ENCODE data around the gene HHATL.

The HHATL gene

GRCh38 chr3:42742259-42742658 is 39.7 kb upstream of the HHATL start:
- H2AFZ ChIP-seq (ENCODE audit: low read depth, low read length) = no peak overlapping the region
- H3K14ac ChIP-seq (ENCODE audit: low read length in 2 of 2) = no peak overlapping the region
- H3K4me2 ChIP-seq (ENCODE audit: low read length, poor library complexity, severe bottlenecking) = no peak overlapping the region
- no peak overlapping the region for H4K91ac ChIP-seq (ENCODE audit: low read length)
- no peak overlapping the region for H3K27ac ChIP-seq (ENCODE audit: low read length, poor library complexity, severe bottlenecking)
- no peak overlapping the region for H3K4ac ChIP-seq (ENCODE audit: low read depth in 1 of 2, low read length in 2 of 2)
- H3K36me3 ChIP-seq (ENCODE audit: control insufficient read depth in 1 of 2, insufficient read depth in 2 of 2, low read depth in 1 of 2, low read length in 2 of 2) = no peaks in the 10 kb centered on the region
- H2BK120ac ChIP-seq (ENCODE audit: low read depth, low read length) = no peak overlapping the region
- H2AK5ac ChIP-seq (ENCODE audit: low read length, severe bottlenecking) = no peak overlapping the region
- no peaks in the 10 kb centered on the region for H3K9me3 ChIP-seq (ENCODE audit: control insufficient read depth, low read length)
- no peak for DNase-seq
- no peaks in the 10 kb centered on the region for H3K4me1 ChIP-seq (ENCODE audit: control insufficient read depth, insufficient read depth, low read depth, low read length)
- H3K27me3 ChIP-seq (ENCODE audit: control insufficient read depth in 1 of 2, insufficient read depth in 1 of 2, low read length in 2 of 2) = peaks cover 0 to 16% of the 10 kb centered on the region in 2 experiments
- no peak overlapping the region for H2BK12ac ChIP-seq (ENCODE audit: low read length in 2 of 2)
- no peak overlapping the region for H4K8ac ChIP-seq (ENCODE audit: low read length)
- no peaks in the 10 kb centered on the region for H3K79me1 ChIP-seq (replicated peaks; ENCODE audit: low read length, poor library complexity, severe bottlenecking)
- no peak overlapping the region for H3K23ac ChIP-seq (ENCODE audit: low read length in 2 of 2)
- no peak overlapping the region for H3K18ac ChIP-seq (ENCODE audit: low read depth in 1 of 2, low read length in 2 of 2)
- no peak overlapping the region for H3K4me3 ChIP-seq (ENCODE audit: insufficient read depth in 1 of 2, low read depth in 1 of 2, low read length in 2 of 2)
- H2BK15ac ChIP-seq (ENCODE audit: low read depth, poor library complexity, severe bottlenecking) = no peak overlapping the region
- no peak overlapping the region for H3K9ac ChIP-seq (ENCODE audit: low read length)
- 71% methylated on average over 4 of the region's 4 CpGs for WGBS
- H2BK5ac ChIP-seq (ENCODE audit: low read depth, low read length, poor library complexity, severe bottlenecking) = no peak overlapping the region

GRCh38 chr3:42741796-42742195 is 39.2 kb upstream of the HHATL start:
- H3K27ac ChIP-seq (ENCODE audit: low read length, poor library complexity, severe bottlenecking) = no peak overlapping the region
- no peak overlapping the region for H3K18ac ChIP-seq (ENCODE audit: low read depth in 1 of 2, low read length in 2 of 2)
- no peak overlapping the region for H2AFZ ChIP-seq (ENCODE audit: low read depth, low read length)
- H3K4me2 ChIP-seq (ENCODE audit: low read length, poor library complexity, severe bottlenecking) = no peak overlapping the region
- no peaks in the 10 kb centered on the region for H3K36me3 ChIP-seq (ENCODE audit: control insufficient read depth in 1 of 2, insufficient read depth in 2 of 2, low read depth in 1 of 2, low read length in 2 of 2)
- no peak overlapping the region for H2BK12ac ChIP-seq (ENCODE audit: low read length in 2 of 2)
- no peak overlapping the region for H2BK120ac ChIP-seq (ENCODE audit: low read depth, low read length)
- H3K4ac ChIP-seq (ENCODE audit: low read depth in 1 of 2, low read length in 2 of 2) = no peak overlapping the region
- no peaks in the 10 kb centered on the region for H3K9me3 ChIP-seq (ENCODE audit: control insufficient read depth, low read length)
- peaks cover 0 to 16% of the 10 kb centered on the region in 2 experiments for H3K27me3 ChIP-seq (ENCODE audit: control insufficient read depth in 1 of 2, insufficient read depth in 1 of 2, low read length in 2 of 2)
- H2AK5ac ChIP-seq (ENCODE audit: low read length, severe bottlenecking) = no peak overlapping the region
- H2BK5ac ChIP-seq (ENCODE audit: low read depth, low read length, poor library complexity, severe bottlenecking) = no peak overlapping the region
- H4K8ac ChIP-seq (ENCODE audit: low read length) = no peak overlapping the region
- H3K79me1 ChIP-seq (replicated peaks; ENCODE audit: low read length, poor library complexity, severe bottlenecking) = no peaks in the 10 kb centered on the region
- no peak overlapping the region for H3K14ac ChIP-seq (ENCODE audit: low read length in 2 of 2)
- no peak overlapping the region for H3K4me3 ChIP-seq (ENCODE audit: insufficient read depth in 1 of 2, low read depth in 1 of 2, low read length in 2 of 2)
- no peaks in the 10 kb centered on the region for H3K4me1 ChIP-seq (ENCODE audit: control insufficient read depth, insufficient read depth, low read depth, low read length)
- no peak for DNase-seq
- no peak overlapping the region for H3K9ac ChIP-seq (ENCODE audit: low read length)
- peak overlapping the region in 1 of 2 experiments; percentile 18 for H3K23ac ChIP-seq (ENCODE audit: low read length in 2 of 2)
- WGBS = 85% methylated on average over 3 of the region's 3 CpGs
- H4K91ac ChIP-seq (ENCODE audit: low read length) = no peak overlapping the region
- no peak overlapping the region for H2BK15ac ChIP-seq (ENCODE audit: low read depth, poor library complexity, severe bottlenecking)

- Histone ChIP-seq H3K27me3 (ENCODE audit: control insufficient read depth in 1 of 2, insufficient read depth in 1 of 2, low read length in 2 of 2) (peaks cover 11 to 22% of the 10 kb centered on the region in 2 experiments), H2AFZ (ENCODE audit: low read depth, low read length) (no peak overlapping the region), H3K4me3 (ENCODE audit: insufficient read depth in 1 of 2, low read depth in 1 of 2, low read length in 2 of 2) (no peak overlapping the region), H2AK5ac (ENCODE audit: low read length, severe bottlenecking) (no peak overlapping the region), H3K4ac (ENCODE audit: low read depth in 1 of 2, low read length in 2 of 2) (no peak overlapping the region), H2BK12ac (ENCODE audit: low read length in 2 of 2) (no peak overlapping the region), H3K14ac (ENCODE audit: low read length in 2 of 2) (no peak overlapping the region), H2BK120ac (ENCODE audit: low read depth, low read length) (no peak overlapping the region), H4K8ac (ENCODE audit: low read length) (no peak overlapping the region), H3K79me1 (replicated peaks; ENCODE audit: low read length, poor library complexity, severe bottlenecking) (no peaks in the 10 kb centered on the region), H3K36me3 (ENCODE audit: control insufficient read depth in 1 of 2, insufficient read depth in 2 of 2, low read depth in 1 of 2, low read length in 2 of 2) (no peaks in the 10 kb centered on the region), H2BK15ac (ENCODE audit: low read depth, poor library complexity, severe bottlenecking) (no peak overlapping the region), H4K91ac (ENCODE audit: low read length) (no peak overlapping the region), H3K4me2 (ENCODE audit: low read length, poor library complexity, severe bottlenecking) (no peak overlapping the region), H2BK5ac (ENCODE audit: low read depth, low read length, poor library complexity, severe bottlenecking) (no peak overlapping the region), H3K18ac (ENCODE audit: low read depth in 1 of 2, low read length in 2 of 2) (no peak overlapping the region), H3K9me3 (ENCODE audit: control insufficient read depth, low read length) (no peaks in the 10 kb centered on the region), H3K23ac (ENCODE audit: low read length in 2 of 2) (peak overlapping the region in 1 of 2 experiments; percentile 79), H3K4me1 (ENCODE audit: control insufficient read depth, insufficient read depth, low read depth, low read length) (no peaks in the 10 kb centered on the region), H3K27ac (ENCODE audit: low read length, poor library complexity, severe bottlenecking) (no peak overlapping the region), H3K9ac (ENCODE audit: low read length) (no peak overlapping the region)
- DNase-seq = no peak
- WGBS = 88% methylated on average over 12 of the region's 12 CpGs
These were observed 37.0 kb upstream of the HHATL start for GRCh38 chr3:42739401-42740158.

GRCh38 chr3:42736531-42736930 is 33.9 kb upstream of the HHATL start:
- H3K27ac ChIP-seq (ENCODE audit: low read length, poor library complexity, severe bottlenecking) = no peak overlapping the region
- no peak overlapping the region for H3K9ac ChIP-seq (ENCODE audit: low read length)
- H3K4me1 ChIP-seq (ENCODE audit: control insufficient read depth, insufficient read depth, low read depth, low read length) = no peaks in the 10 kb centered on the region
- no peak overlapping the region for H3K4ac ChIP-seq (ENCODE audit: low read depth in 1 of 2, low read length in 2 of 2)
- H3K36me3 ChIP-seq (ENCODE audit: control insufficient read depth in 1 of 2, insufficient read depth in 2 of 2, low read depth in 1 of 2, low read length in 2 of 2) = no peaks in the 10 kb centered on the region
- no peak overlapping the region for H2BK120ac ChIP-seq (ENCODE audit: low read depth, low read length)
- no peak overlapping the region for H2AK5ac ChIP-seq (ENCODE audit: low read length, severe bottlenecking)
- 83% methylated on average over 6 of the region's 6 CpGs for WGBS
- no peaks in the 10 kb centered on the region for H3K79me1 ChIP-seq (replicated peaks; ENCODE audit: low read length, poor library complexity, severe bottlenecking)
- H2BK12ac ChIP-seq (ENCODE audit: low read length in 2 of 2) = no peak overlapping the region
- H3K4me3 ChIP-seq (ENCODE audit: insufficient read depth in 1 of 2, low read depth in 1 of 2, low read length in 2 of 2) = no peak overlapping the region
- H4K8ac ChIP-seq (ENCODE audit: low read length) = no peak overlapping the region
- peaks cover 14 to 30% of the 10 kb centered on the region in 2 experiments for H3K27me3 ChIP-seq (ENCODE audit: control insufficient read depth in 1 of 2, insufficient read depth in 1 of 2, low read length in 2 of 2)
- no peak for DNase-seq
- H3K18ac ChIP-seq (ENCODE audit: low read depth in 1 of 2, low read length in 2 of 2) = no peak overlapping the region
- no peak overlapping the region for H2AFZ ChIP-seq (ENCODE audit: low read depth, low read length)
- no peak overlapping the region for H2BK5ac ChIP-seq (ENCODE audit: low read depth, low read length, poor library complexity, severe bottlenecking)
- H2BK15ac ChIP-seq (ENCODE audit: low read depth, poor library complexity, severe bottlenecking) = no peak overlapping the region
- H3K23ac ChIP-seq (ENCODE audit: low read length in 2 of 2) = no peak overlapping the region
- no peaks in the 10 kb centered on the region for H3K9me3 ChIP-seq (ENCODE audit: control insufficient read depth, low read length)
- H3K14ac ChIP-seq (ENCODE audit: low read length in 2 of 2) = no peak overlapping the region
- H3K4me2 ChIP-seq (ENCODE audit: low read length, poor library complexity, severe bottlenecking) = no peak overlapping the region
- no peak overlapping the region for H4K91ac ChIP-seq (ENCODE audit: low read length)
